BJ (cell line): Measurements from ENCODE around the gene SPATA18. TPM values are rescaled to one million over a fixed set of nuclear protein-coding genes. Genes with fewer than 3 reads are reported as not detected.

Source experiments
- CTCF ChIA-PET: fragments of 350-600 bp; formaldehyde crosslinking; extraction: SDS; loops from one replicate; lab custom pipeline; 2021; ENCODE audit warnings: antibody characterized with exemption, inconsistent platforms; lab: Yijun Ruan, JAX
- POLR2A ChIA-PET: fragments of 300-600 bp; sonication (Branson Sonifier 250); formaldehyde crosslinking; extraction: SDS; loops from one replicate; lab custom pipeline; 2021; ENCODE audit warnings: antibody characterized with exemption; lab: Charles Lee
- DNase-seq: peaks from one replicate; pipeline ENCODE4 v3.0.0-alpha.2; 2011; ENCODE audit warnings: low read depth
- H3K27me3 ChIP-seq: 2 replicates; pipeline ENCODE4 v1.6.0; 2011; ENCODE audit warnings: low read length; ENCODE audit not compliant: control insufficient read depth, insufficient read depth
- H3K36me3 ChIP-seq: 2 replicates; pipeline ENCODE4 v1.5.1; 2011; ENCODE audit warnings: low read length; ENCODE audit not compliant: control insufficient read depth, insufficient read depth
- H3K4me3 ChIP-seq: 2 replicates; pipeline ENCODE4 v1.5.1; 2011; ENCODE audit warnings: low read depth, mild to moderate bottlenecking, control low read depth, low read length
- polyA minus RNA-seq: library from RNA; depleted of rRNA, polyadenylated mRNA; stranded (reverse); fragments of >200 nt; gene quantifications from 2 replicates; pipeline ENCODE4 v1.2.3, GENCODE V29; 2011; rRNA and poly(A)+ RNA removed
- polyA plus RNA-seq: library from polyadenylated mRNA; depleted of rRNA; stranded (reverse); fragments of >200 nt; gene quantifications from 2 replicates; pipeline ENCODE4 v1.2.3, GENCODE V29; 2011; rRNA removed
- TF ChIP-seq, protein P1 (sequence below): IDR thresholded peaks from 2 replicates; pipeline ENCODE4 v1.5.1; 2011; ENCODE audit warnings: low read depth, mild to moderate bottlenecking, control low read depth, inconsistent platforms, low read length, moderate library complexity; ENCODE audit not compliant: insufficient read depth

Gene SPATA18, protein sequence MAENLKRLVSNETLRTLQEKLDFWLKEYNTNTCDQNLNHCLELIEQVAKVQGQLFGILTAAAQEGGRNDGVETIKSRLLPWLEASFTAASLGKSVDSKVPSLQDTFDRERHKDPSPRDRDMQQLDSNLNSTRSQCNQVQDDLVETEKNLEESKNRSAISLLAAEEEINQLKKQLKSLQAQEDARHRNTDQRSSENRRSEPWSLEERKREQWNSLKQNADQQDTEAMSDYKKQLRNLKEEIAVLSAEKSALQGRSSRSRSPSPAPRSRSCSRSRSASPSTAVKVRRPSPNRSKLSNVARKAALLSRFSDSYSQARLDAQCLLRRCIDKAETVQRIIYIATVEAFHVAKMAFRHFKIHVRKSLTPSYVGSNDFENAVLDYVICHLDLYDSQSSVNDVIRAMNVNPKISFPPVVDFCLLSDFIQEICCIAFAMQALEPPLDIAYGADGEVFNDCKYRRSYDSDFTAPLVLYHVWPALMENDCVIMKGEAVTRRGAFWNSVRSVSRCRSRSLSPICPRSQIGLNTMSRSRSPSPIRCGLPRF
- 10.6 and 13.4 TPM in 2 replicates for polyA plus RNA-seq
- polyA minus RNA-seq, result 11.5 and 11.6 TPM in 2 replicates

DNA sequence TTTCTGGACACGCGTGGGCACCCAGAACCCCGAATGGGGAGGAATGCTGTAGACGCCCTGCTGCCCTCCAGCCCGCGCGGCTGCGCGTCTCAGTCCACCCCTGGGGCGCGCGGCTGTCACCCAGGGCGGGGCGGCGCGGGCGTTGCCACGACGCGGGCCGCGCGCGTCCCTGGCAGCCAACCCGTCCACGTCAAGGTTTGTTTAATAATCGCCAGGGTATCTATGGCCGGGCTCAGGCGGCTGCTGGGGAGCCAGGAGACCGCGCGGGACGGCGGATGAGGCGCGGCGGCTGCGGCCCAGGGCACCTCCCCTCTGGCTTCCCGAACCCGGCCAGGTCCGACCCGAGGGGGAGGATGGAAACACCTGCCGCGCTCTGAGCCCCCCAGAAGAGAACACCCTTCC, at the start of gene SPATA18:
TSS of gene SPATA18 (plus strand) at position 92 of the 402 bp plus-strand sequence. CDS start 401 bp downstream, outside the sequence.
- H3K36me3 ChIP-seq, result no peaks in the 10 kb centered on the region
- peaks cover 1% of the 10 kb centered on the region; the same call in 1 of the 2 replicates for H3K27me3 ChIP-seq
- peak within 1 kb of the TSS; percentile 76 for H3K4me3 ChIP-seq
- CTCF ChIA-PET, result interaction anchor here (0.6 kb wide), 1 partner anchor 494 kb away, joined by 3 read pairs; no protein-coding TSS in a partner anchor
- POLR2A ChIA-PET, result no interaction called here
- DNase-seq, result no peak
- TF ChIP-seq, protein P1, sequence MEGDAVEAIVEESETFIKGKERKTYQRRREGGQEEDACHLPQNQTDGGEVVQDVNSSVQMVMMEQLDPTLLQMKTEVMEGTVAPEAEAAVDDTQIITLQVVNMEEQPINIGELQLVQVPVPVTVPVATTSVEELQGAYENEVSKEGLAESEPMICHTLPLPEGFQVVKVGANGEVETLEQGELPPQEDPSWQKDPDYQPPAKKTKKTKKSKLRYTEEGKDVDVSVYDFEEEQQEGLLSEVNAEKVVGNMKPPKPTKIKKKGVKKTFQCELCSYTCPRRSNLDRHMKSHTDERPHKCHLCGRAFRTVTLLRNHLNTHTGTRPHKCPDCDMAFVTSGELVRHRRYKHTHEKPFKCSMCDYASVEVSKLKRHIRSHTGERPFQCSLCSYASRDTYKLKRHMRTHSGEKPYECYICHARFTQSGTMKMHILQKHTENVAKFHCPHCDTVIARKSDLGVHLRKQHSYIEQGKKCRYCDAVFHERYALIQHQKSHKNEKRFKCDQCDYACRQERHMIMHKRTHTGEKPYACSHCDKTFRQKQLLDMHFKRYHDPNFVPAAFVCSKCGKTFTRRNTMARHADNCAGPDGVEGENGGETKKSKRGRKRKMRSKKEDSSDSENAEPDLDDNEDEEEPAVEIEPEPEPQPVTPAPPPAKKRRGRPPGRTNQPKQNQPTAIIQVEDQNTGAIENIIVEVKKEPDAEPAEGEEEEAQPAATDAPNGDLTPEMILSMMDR, result no peak

DNA sequence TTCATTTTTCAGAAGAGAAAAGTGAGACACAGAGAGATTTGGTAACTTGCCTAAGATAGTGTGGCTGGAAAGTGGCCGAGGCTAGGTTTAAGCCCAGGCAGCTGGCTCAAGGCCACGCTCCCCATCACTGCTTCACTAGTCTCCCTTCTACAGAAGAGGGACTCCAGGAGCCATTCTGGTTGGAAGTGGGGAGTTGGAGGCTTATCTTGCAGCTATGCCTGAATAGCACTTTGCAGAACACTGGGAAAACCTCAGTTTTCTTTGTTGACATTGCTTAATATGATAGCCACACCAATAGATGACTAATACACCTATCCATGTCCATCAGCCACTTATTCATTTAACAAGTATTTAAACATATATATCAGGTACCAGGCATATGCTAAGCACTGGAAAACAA, 49.5 kb upstream of the SPATA18 start:
- ChIA-PET POLR2A (no interaction called here), CTCF (no interaction called here)
- H3K27me3 ChIP-seq, result no peaks in the 10 kb centered on the region
- TF ChIP-seq, protein P1, result no peak
- DNase-seq, result no peak
- H3K4me3 ChIP-seq, result no peak overlapping the region
- H3K36me3 ChIP-seq, result no peaks in the 10 kb centered on the region

DNA sequence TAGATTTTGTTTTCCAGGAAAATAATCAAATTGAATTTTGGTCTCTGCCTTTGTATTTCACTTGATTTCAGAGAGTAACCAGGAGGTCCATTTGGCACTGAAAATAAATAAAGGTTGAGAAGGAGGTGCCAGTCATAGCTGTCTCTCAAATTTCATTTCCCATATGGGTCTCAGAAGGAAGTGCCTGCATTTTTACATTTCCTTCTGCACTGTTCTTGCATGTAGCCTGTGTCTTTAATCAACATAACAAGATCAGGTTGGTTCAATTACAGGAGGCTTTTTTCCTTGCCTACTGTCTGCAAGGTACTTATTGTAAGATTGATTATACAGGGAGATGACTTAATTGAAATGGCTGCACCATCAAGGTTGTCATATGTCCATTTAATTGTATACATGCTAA, 46.7 kb upstream of the SPATA18 start:
- no peaks in the 10 kb centered on the region for H3K27me3 ChIP-seq
- TF ChIP-seq, protein P1, result no peak
- POLR2A ChIA-PET, result no interaction called here
- DNase-seq, result no peak
- H3K36me3 ChIP-seq, result no peaks in the 10 kb centered on the region
- CTCF ChIA-PET, result no interaction called here
- H3K4me3 ChIP-seq, result no peak overlapping the region

DNA sequence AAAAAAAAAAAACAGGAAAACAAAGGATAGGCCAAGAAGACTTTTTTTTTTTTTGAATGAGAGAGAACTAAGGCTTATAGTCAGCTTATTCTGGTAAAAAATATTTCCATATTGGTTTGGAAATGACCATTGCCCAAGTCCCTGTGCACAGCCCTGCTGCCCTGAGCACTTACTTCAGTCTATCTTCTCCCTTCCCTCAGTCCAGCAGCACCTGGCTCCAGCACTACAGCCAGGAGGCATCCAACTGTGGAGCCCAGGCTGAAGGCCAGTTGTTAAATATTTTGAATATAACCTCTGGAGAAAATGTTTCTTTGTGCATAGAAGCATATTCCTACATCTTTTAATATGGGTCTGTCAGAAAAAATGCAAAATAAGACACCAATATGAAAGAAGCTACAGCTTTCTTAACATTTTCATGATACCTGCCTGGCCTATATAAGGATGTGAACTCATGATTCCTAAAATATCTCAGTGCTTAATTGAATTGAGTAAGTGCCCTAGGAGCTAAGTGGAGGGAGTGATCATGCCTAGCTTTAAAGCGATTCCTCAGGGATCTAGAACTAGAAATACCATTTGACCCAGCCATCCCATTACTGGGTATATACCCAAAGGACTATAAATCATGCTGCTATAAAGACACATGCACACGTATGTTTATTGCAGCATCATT, 45.4 kb upstream of the SPATA18 start:
- CTCF ChIA-PET, result interaction anchor here (0.6 kb wide), 1 partner anchor 101 kb away, joined by 3 read pairs; no protein-coding TSS in a partner anchor
- POLR2A ChIA-PET, result no interaction called here
- no peaks in the 10 kb centered on the region for H3K27me3 ChIP-seq
- no peak for DNase-seq
- no peak overlapping the region for H3K4me3 ChIP-seq
- TF ChIP-seq, protein P1, result no peak
- H3K36me3 ChIP-seq, result no peaks in the 10 kb centered on the region

DNA sequence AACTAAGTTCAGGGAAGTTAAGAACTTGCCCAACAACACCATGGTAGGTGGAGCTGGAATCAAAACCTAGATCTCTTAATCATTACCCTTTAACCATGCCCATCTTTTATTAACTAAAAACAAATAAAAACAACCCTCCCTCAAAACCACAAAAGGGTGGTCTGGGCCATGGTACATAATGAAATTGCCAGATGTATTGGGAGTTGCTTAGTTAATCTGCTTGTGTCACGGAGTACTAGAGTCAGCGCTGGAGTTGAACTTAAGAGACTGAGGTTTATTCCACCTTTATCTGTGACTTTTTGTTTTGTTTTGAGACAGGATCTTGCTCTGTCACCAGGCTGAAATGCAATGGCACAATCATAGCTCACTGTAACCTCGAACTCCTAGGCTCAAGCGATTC, 44.2 kb upstream of the SPATA18 start:
- TF ChIP-seq, protein P1, result no peak
- ChIA-PET CTCF (no interaction called here), POLR2A (no interaction called here)
- Histone ChIP-seq H3K36me3 (no peaks in the 10 kb centered on the region), H3K4me3 (no peak overlapping the region), H3K27me3 (no peaks in the 10 kb centered on the region)
- no peak for DNase-seq
